OCI-LY3 (cell line): ENCODE measurements around the gene CDPF1.

Experiments
- CTCF ChIP-seq: fragments of 200-600, 300-600 bp; sonication (generic); IDR thresholded peaks from 2 replicates; pipeline ENCODE4 v1.5.1; 2014; ENCODE audit warnings: antibody characterized with exemption, low read length, low read depth
- EZH2phosphoT487 ChIP-seq: fragments of 200-600 bp; shearing (Covaris generic); IDR thresholded peaks from 2 replicates; pipeline ENCODE4 v1.6.1; 2018; ENCODE audit warnings: antibody characterized with exemption, mixed run types, low read depth

GRCh38 chr22:46202897-46203600 is 47.0 kb downstream of the CDPF1 start:
- TF ChIP-seq CTCF: no peak
- no peak for TF ChIP-seq EZH2phosphoT487
